OCI-LY7 (cell line): ENCODE results near the gene TBC1D5. TPM values are rescaled to one million over a fixed set of nuclear protein-coding genes. Genes with fewer than 3 reads are reported as not detected.
"Not testable (repeated sequence)": the region's sequence is repeated elsewhere in the genome, so short reads cannot be mapped to it uniquely, and the experiment has no call there.

Experiments
- BruUV-seq: library from RNA; stranded (reverse); fragments of 400-500 nt; replicated peaks from 2 replicates; lab custom pipeline; 2021; lab: Mats Ljungman, UMichigan
- CTCF ChIA-PET: fragments of 300-600 bp; sonication (Branson Sonifier 250); formaldehyde crosslinking; loops from one replicate; lab custom pipeline; 2022; ENCODE audit warnings: antibody characterized with exemption; ENCODE audit not compliant: unreplicated experiment; lab: Charles Lee
- POLR2A ChIA-PET: fragments of 300-600 bp; sonication (Branson Sonifier 250); formaldehyde crosslinking; loops from one replicate; lab custom pipeline; 2022; ENCODE audit warnings: antibody characterized with exemption; lab: Charles Lee
- DNase-seq: peaks from one replicate; pipeline ENCODE4 v3.0.0-alpha.2; 2015; ENCODE audit warnings: low spot score
- H2AFZ ChIP-seq: fragments of 200-600 bp; sonication (generic), shearing (Covaris generic); 2 replicates; pipeline ENCODE4 v1.6.1; 2014; ENCODE audit warnings: mild to moderate bottlenecking, antibody characterized with exemption, low read length, moderate library complexity
- H3K27ac ChIP-seq: fragments of 200-600 bp; sonication (generic); 2 replicates; pipeline ENCODE4 v1.5.1; 2014; ENCODE audit warnings: mixed run types, low read depth, mild to moderate bottlenecking, moderate library complexity, low read length, inconsistent platforms; ENCODE audit not compliant: poor library complexity, severe bottlenecking
- H3K36me3 ChIP-seq: fragments of 200-600 bp; sonication (generic); 2 replicates; pipeline ENCODE4 v1.6.1; 2014; ENCODE audit warnings: mild to moderate bottlenecking, antibody characterized with exemption, low read length, moderate library complexity, mixed read lengths; ENCODE audit not compliant: insufficient read depth
- H3K4me1 ChIP-seq: fragments of 200-600 bp; sonication (generic); 2 replicates; pipeline ENCODE4 v1.5.1; 2014; ENCODE audit warnings: mild to moderate bottlenecking, low read length; ENCODE audit not compliant: insufficient read depth, poor library complexity, severe bottlenecking
- H3K4me2 ChIP-seq: fragments of 200-600 bp; sonication (generic); 2 replicates; pipeline ENCODE4 v1.6.1; 2014; ENCODE audit warnings: mild to moderate bottlenecking, low read length
- H3K4me3 ChIP-seq: fragments of 200-600 bp; sonication (generic); 2 replicates; pipeline ENCODE4 v1.5.1; 2014; ENCODE audit warnings: mild to moderate bottlenecking, low read depth, low read length; ENCODE audit not compliant: poor library complexity, severe bottlenecking
- H3K79me2 ChIP-seq: fragments of 200-600 bp; sonication (generic); 2 replicates; pipeline ENCODE4 v1.6.1; 2016; ENCODE audit warnings: low read depth, mild to moderate bottlenecking, low read length, moderate library complexity, mixed read lengths; ENCODE audit not compliant: insufficient read depth
- H3K9me2 ChIP-seq: fragments of 200-600 bp; sonication (generic); 2 replicates; pipeline ENCODE4 v1.6.1; 2016; ENCODE audit warnings: mild to moderate bottlenecking, low read length, mixed read lengths; ENCODE audit not compliant: insufficient read depth
- H3K9me3 ChIP-seq: fragments of 200-600 bp; sonication (generic); 2 replicates; pipeline ENCODE4 v1.6.1; 2014; ENCODE audit warnings: mild to moderate bottlenecking, mixed run types, low read length, mixed read lengths
- H4K20me1 ChIP-seq: fragments of 200-600 bp; sonication (generic); 2 replicates; pipeline ENCODE4 v1.6.1; 2014; ENCODE audit warnings: mild to moderate bottlenecking, antibody characterized with exemption, low read length, moderate library complexity, mixed read lengths; ENCODE audit not compliant: insufficient read depth
- EZH2phosphoT487 ChIP-seq: fragments of 200-600 bp; sonication (generic); IDR thresholded peaks from 2 replicates; pipeline ENCODE4 v1.6.1; 2018; ENCODE audit warnings: low read depth, borderline replicate concordance, mild to moderate bottlenecking, mixed run types, antibody characterized with exemption, low read length, moderate library complexity, mixed read lengths
- intact Hi-C: fragments of 100-400 bp; cut with micrococcal nuclease; formaldehyde crosslinking; loops from one replicate; pipeline ENCODE4 v1.10.0; 2022; ENCODE audit not compliant: unreplicated experiment
- total RNA-seq, 2 experiments: library from RNA; depleted of rRNA in 1 of 2; stranded (reverse); fragments of >200 nt in 1 of 2; shearing (Covaris generic) in 1 of 2; gene quantifications; 2 replicates each; pipeline ENCODE4 v1.2.3, GENCODE V29; 2014 to 2022
- TF ChIP-seq, protein P1 (sequence below): fragments of 200-600 bp; sonication (generic); conservative IDR thresholded peaks from 2 replicates; pipeline ENCODE4 v1.5.1; 2014; ENCODE audit warnings: mild to moderate bottlenecking, antibody characterized with exemption, low read length, moderate library complexity, mixed read lengths

Gene TBC1D5
- total RNA-seq, 2 experiments from 2014 or later, result 78.5 to 82.4 TPM

DNA sequence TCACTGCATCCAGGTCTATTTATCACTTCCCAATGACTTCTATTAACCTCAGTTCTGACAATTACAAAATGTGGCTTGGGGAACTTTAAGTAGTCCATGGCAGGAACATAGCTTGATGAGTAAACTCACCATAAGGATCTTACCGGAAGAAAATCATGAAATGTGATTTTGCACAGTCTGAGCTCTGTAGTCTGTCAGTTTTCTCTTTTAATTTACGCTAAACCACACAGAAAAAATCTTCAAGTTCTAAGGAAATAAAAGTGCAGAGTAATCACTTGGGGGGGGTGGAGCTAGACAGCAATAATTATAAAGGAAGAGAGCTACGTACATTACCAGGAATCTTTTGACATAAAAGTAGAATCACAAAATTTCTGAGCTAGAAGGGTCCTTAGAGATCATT is 9.2 kb downstream of the TBC1D5 start:
- no peak overlapping the region for H2AFZ ChIP-seq
- H4K20me1 ChIP-seq, result no peaks in the 10 kb centered on the region
- no peak for DNase-seq
- intact Hi-C loops, result no loop called here
- H3K9me3 ChIP-seq, result no peaks in the 10 kb centered on the region
- H3K9me2 ChIP-seq, result no peaks in the 10 kb centered on the region
- H3K4me1 ChIP-seq, result peaks cover 10% of the 10 kb centered on the region
- H3K4me2 ChIP-seq, result no peak overlapping the region
- TF ChIP-seq, protein P1, sequence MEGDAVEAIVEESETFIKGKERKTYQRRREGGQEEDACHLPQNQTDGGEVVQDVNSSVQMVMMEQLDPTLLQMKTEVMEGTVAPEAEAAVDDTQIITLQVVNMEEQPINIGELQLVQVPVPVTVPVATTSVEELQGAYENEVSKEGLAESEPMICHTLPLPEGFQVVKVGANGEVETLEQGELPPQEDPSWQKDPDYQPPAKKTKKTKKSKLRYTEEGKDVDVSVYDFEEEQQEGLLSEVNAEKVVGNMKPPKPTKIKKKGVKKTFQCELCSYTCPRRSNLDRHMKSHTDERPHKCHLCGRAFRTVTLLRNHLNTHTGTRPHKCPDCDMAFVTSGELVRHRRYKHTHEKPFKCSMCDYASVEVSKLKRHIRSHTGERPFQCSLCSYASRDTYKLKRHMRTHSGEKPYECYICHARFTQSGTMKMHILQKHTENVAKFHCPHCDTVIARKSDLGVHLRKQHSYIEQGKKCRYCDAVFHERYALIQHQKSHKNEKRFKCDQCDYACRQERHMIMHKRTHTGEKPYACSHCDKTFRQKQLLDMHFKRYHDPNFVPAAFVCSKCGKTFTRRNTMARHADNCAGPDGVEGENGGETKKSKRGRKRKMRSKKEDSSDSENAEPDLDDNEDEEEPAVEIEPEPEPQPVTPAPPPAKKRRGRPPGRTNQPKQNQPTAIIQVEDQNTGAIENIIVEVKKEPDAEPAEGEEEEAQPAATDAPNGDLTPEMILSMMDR, result no peak
- TF ChIP-seq EZH2phosphoT487, result no peak
- CTCF ChIA-PET, result no interaction called here
- peaks cover 67% of the 10 kb centered on the region for H3K79me2 ChIP-seq
- no TSS peak for BruUV-seq
- POLR2A ChIA-PET, result interaction anchor here (0.5 to 1.7 kb wide), 7 partner anchors 9 to 506 kb away, joined by 3 to 11 read pairs (median 3); partner anchors contain the start of gene TBC1D5
- H3K4me3 ChIP-seq, result no peak overlapping the region
- peaks cover 42% of the 10 kb centered on the region for H3K36me3 ChIP-seq
- H3K27ac ChIP-seq, result no peak overlapping the region

DNA sequence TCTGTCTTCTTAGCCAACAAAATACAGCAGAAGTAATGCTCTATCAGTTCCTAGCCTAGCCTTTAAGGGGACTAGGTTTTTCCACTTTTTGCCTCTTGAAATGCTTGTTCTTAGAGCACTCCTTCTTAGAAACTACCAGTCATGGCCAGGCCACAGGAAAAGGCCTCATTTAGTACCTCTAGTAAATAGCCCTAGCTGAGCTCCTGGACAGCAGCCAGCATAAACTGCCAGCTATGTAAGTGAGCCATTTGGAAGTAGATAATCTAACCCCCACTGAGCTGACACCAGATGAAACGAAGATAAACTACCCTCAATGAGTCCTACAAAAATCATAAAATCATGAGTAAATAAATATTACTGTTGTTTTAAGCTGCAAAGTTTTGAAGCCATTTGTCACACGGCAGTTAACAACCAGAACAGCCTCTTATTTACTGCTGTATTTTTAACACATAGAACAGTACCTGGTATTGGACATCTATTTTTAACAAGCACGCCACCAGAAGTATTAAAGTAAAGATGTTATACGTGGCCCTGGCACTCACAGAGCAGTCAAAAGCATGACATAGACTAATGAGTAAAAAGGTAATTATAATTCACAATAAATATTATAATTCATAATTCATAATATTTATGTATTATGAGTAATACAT is 12.0 kb downstream of the TBC1D5 start:
- Histone ChIP-seq H3K4me2 (no peak overlapping the region), H3K27ac (no peak overlapping the region), H3K79me2 (peaks cover 56% of the 10 kb centered on the region), H3K9me2 (no peaks in the 10 kb centered on the region), H3K4me1 (no peaks in the 10 kb centered on the region), H3K9me3 (peaks cover 6% of the 10 kb centered on the region; the same call in 1 of the 2 replicates), H4K20me1 (no peaks in the 10 kb centered on the region), H3K4me3 (no peak overlapping the region), H3K36me3 (peaks cover 62% of the 10 kb centered on the region), H2AFZ (no peak overlapping the region)
- ChIA-PET CTCF (no interaction called here), POLR2A (interaction anchor here (0.6 to 1.5 kb wide), 5 partner anchors 12 to 85 kb away, joined by 3 to 5 read pairs (median 4); partner anchors contain the start of gene TBC1D5)
- DNase-seq, result no peak
- TF ChIP-seq EZH2phosphoT487, result no peak
- TF ChIP-seq, protein P1, result no peak
- BruUV-seq, result no TSS peak
- intact Hi-C loops, result no loop called here

DNA sequence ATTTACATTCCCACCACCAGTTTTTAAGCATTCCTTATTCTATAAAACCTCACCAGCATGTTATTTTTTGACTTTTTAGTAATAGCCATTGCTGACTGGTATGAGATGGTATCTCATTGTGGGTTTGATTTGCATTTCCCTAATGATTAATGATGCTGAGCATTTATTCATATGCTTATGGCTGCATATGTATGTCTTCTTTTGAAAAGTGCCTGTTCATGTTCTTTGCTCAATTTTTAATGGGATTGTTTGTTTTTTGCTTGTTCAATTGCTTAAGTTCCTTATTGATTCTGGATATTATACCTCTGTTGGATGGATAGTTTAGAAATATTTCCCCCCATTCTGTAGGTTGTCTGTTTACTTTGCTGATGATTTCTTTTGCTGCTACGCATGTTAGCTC is 16.1 kb downstream of the TBC1D5 start:
- Histone ChIP-seq H3K36me3 (peaks cover 55% of the 10 kb centered on the region), H3K4me3 (no peak overlapping the region), H3K27ac (no peak overlapping the region), H3K9me3 (peaks cover 6% of the 10 kb centered on the region; the same call in 1 of the 2 replicates), H3K79me2 (peaks cover 44% of the 10 kb centered on the region), H3K4me2 (no peak overlapping the region), H3K4me1 (no peaks in the 10 kb centered on the region), H4K20me1 (no peaks in the 10 kb centered on the region), H3K9me2 (no peaks in the 10 kb centered on the region), H2AFZ (no peak overlapping the region)
- intact Hi-C loops, result no loop called here
- no TSS peak for BruUV-seq
- POLR2A ChIA-PET, result no interaction called here
- DNase-seq, result no peak
- no peak for TF ChIP-seq EZH2phosphoT487
- TF ChIP-seq, protein P1, result no peak
- CTCF ChIA-PET, result no interaction called here

DNA sequence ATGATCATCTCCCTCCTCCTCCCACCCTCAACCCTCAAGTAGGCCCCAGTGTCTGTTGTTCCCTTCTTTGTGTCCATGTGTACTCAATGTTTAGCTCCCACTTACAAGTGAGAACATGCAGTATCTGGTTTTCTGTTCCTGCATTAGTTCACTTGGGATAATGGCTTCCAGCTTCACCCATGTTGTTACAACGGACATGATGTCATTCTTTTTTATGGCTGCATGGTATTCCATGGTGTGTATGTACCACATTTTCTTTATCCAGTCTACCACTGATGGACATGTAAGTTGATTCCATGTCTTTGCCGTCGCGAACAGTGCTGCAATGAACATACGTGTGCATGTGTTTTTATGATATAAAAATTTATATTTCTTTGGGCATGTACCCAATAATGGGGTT is 16.6 kb downstream of the TBC1D5 start:
- intact Hi-C loops, BruUV-seq, H3K9me2 ChIP-seq, H3K4me2 ChIP-seq, H3K4me1 ChIP-seq, H4K20me1 ChIP-seq, CTCF ChIA-PET, H3K27ac ChIP-seq, H2AFZ ChIP-seq, H3K4me3 ChIP-seq, DNase-seq, H3K9me3 ChIP-seq: not testable (repeated sequence)
- POLR2A ChIA-PET, result interaction anchor here (0.7 kb wide), 1 partner anchor 86 kb away, joined by 3 read pairs; no protein-coding TSS in a partner anchor
- H3K79me2 ChIP-seq, result peaks cover 43% of the 10 kb centered on the region
- peaks cover 53% of the 10 kb centered on the region for H3K36me3 ChIP-seq
